Measurements from ENCODE around the gene VAMP3.

Gene VAMP3

DNA sequence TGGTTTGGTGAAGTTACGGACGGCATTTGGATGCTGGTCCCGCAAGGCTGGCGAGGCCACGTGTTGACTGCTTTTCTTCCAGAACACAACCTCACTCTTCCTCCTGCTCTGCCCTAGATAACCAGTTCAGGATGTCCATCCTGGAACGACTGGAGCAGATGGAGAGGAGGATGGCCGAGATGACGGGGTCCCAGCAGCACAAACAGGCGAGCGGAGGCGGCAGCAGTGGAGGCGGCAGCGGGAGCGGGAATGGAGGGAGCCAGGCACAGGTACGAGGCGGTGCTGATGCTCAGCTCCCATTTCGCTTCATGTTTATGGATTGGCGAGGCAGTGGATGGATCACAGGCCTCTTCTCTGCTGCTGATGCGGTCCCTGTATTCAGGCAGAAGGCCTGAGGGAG lies 38.8 kb upstream of the VAMP3 start (continued):
- TF ChIP-seq, protein P1, sequence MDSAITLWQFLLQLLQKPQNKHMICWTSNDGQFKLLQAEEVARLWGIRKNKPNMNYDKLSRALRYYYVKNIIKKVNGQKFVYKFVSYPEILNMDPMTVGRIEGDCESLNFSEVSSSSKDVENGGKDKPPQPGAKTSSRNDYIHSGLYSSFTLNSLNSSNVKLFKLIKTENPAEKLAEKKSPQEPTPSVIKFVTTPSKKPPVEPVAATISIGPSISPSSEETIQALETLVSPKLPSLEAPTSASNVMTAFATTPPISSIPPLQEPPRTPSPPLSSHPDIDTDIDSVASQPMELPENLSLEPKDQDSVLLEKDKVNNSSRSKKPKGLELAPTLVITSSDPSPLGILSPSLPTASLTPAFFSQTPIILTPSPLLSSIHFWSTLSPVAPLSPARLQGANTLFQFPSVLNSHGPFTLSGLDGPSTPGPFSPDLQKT (IDR thresholded peaks at IDR 0.05; ENCODE audit: borderline replicate concordance, low read depth, low read length): no peak

DNA sequence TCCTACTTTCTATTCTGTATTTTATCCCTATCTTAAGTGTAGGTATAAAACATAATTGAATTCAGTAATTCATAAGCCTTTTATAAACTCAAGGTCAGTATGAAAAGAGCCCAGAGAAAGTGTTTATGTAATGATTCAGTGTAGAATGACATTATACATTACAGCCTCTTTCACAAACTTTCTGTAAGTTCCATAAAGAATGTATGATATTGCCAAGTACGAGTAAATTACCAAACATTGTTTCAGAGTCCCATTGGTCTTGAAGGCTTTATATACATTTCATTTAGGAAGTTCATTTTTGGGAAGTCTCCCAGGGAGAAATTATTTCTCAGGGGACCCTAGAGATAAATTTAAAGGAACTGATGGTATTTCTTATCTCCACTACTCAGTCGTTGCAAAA lies 37.8 kb upstream of the VAMP3 start:
- H3K4me1 ChIP-seq (ENCODE audit: control insufficient read depth, insufficient read depth, low read length): no peaks in the 10 kb centered on the region
- ChIA-PET POLR2A (no interaction called here), CTCF (interaction anchor here (1.5 kb wide), 1 partner anchor 19 kb away, joined by 7 read pairs; no protein-coding TSS in a partner anchor)
- no peaks in the 10 kb centered on the region for H3K9me3 ChIP-seq (ENCODE audit: control insufficient read depth, insufficient read depth, low read depth, low read length)
- peaks cover 0 to 34% of the 10 kb centered on the region in 2 experiments; a peak in 2 of 3 replicates for H3K36me3 ChIP-seq (ENCODE audit: control insufficient read depth in 2 of 2, insufficient read depth in 1 of 2, low read length in 2 of 2)
- no peak overlapping the region for H3K4me3 ChIP-seq (ENCODE audit: low read depth, low read length)
- no peak overlapping the region for H3K27ac ChIP-seq (ENCODE audit: extremely low read depth, low read depth, low read length)
- TF ChIP-seq, protein P2, sequence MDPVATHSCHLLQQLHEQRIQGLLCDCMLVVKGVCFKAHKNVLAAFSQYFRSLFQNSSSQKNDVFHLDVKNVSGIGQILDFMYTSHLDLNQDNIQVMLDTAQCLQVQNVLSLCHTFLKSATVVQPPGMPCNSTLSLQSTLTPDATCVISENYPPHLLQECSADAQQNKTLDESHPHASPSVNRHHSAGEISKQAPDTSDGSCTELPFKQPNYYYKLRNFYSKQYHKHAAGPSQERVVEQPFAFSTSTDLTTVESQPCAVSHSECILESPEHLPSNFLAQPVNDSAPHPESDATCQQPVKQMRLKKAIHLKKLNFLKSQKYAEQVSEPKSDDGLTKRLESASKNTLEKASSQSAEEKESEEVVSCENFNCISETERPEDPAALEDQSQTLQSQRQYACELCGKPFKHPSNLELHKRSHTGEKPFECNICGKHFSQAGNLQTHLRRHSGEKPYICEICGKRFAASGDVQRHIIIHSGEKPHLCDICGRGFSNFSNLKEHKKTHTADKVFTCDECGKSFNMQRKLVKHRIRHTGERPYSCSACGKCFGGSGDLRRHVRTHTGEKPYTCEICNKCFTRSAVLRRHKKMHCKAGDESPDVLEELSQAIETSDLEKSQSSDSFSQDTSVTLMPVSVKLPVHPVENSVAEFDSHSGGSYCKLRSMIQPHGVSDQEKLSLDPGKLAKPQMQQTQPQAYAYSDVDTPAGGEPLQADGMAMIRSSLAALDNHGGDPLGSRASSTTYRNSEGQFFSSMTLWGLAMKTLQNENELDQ (tag by site-specific recombination; IDR thresholded peaks at IDR 0.05; ENCODE audit: low read depth): no peak
- TF ChIP-seq GLI4 (tag by site-specific recombination; IDR thresholded peaks at IDR 0.05) (no peak), ZBTB7A (tag by site-specific recombination; IDR thresholded peaks at IDR 0.05; ENCODE audit: low read depth) (no peak), ZNF132 (tag by site-specific recombination; IDR thresholded peaks at IDR 0.05; ENCODE audit: borderline replicate concordance) (no peak), ZNF830 (tag by site-specific recombination; IDR thresholded peaks at IDR 0.05; ENCODE audit: low read depth) (no peak), ZNF658 (tag by site-specific recombination; IDR thresholded peaks at IDR 0.05) (no peak), ZNF785 (tag by site-specific recombination; IDR thresholded peaks at IDR 0.05) (no peak), ZNF2 (tag by site-specific recombination; IDR thresholded peaks at IDR 0.05) (no peak), ZNF155 (tag by site-specific recombination; IDR thresholded peaks at IDR 0.05) (no peak), ZNF529 (tag by site-specific recombination; IDR thresholded peaks at IDR 0.05; ENCODE audit: insufficient replicate concordance) (no peak)
- TF ChIP-seq, protein P3, sequence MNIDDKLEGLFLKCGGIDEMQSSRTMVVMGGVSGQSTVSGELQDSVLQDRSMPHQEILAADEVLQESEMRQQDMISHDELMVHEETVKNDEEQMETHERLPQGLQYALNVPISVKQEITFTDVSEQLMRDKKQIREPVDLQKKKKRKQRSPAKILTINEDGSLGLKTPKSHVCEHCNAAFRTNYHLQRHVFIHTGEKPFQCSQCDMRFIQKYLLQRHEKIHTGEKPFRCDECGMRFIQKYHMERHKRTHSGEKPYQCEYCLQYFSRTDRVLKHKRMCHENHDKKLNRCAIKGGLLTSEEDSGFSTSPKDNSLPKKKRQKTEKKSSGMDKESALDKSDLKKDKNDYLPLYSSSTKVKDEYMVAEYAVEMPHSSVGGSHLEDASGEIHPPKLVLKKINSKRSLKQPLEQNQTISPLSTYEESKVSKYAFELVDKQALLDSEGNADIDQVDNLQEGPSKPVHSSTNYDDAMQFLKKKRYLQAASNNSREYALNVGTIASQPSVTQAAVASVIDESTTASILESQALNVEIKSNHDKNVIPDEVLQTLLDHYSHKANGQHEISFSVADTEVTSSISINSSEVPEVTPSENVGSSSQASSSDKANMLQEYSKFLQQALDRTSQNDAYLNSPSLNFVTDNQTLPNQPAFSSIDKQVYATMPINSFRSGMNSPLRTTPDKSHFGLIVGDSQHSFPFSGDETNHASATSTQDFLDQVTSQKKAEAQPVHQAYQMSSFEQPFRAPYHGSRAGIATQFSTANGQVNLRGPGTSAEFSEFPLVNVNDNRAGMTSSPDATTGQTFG (tag by site-specific recombination; IDR thresholded peaks at IDR 0.05; ENCODE audit: borderline replicate concordance): no peak

DNA sequence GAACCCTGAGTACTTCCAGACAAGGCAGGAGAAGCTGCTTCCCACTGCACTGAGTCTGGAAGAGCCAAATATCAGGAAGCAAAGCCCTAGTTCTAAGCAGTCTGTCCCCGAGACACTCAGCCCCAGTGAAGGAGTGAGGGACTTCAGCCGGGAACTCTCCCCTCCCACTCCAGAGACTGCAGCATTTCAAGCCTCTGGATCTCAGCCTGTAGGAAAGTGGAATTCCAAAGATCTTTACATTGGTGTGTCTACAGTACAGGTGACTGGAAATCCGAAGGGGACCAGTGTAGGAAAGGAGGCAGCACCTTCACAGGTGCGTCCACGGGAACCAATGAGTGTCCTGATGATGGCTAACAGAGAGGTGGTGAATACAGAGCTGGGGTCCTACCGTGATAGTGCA lies 33.1 kb upstream of the VAMP3 start:
- Histone ChIP-seq H3K4me1 (ENCODE audit: control insufficient read depth, insufficient read depth, low read length) (no peaks in the 10 kb centered on the region), H3K4me3 (ENCODE audit: low read depth, low read length) (no peak overlapping the region), H3K9me3 (ENCODE audit: control insufficient read depth, insufficient read depth, low read depth, low read length) (no peaks in the 10 kb centered on the region), H3K27ac (ENCODE audit: extremely low read depth, low read depth, low read length) (no peak overlapping the region), H3K36me3 (ENCODE audit: control insufficient read depth in 2 of 2, insufficient read depth in 1 of 2, low read length in 2 of 2) (peaks cover 4 to 50% of the 10 kb centered on the region in 2 experiments; a peak in 2 of 3 replicates)
- ChIA-PET POLR2A (no interaction called here), CTCF (interaction anchor here (1.8 to 6.9 kb wide), 2 partner anchors 14 to 17 kb away, joined by 4 to 64 read pairs; no protein-coding TSS in a partner anchor)
- TF ChIP-seq, protein P4, sequence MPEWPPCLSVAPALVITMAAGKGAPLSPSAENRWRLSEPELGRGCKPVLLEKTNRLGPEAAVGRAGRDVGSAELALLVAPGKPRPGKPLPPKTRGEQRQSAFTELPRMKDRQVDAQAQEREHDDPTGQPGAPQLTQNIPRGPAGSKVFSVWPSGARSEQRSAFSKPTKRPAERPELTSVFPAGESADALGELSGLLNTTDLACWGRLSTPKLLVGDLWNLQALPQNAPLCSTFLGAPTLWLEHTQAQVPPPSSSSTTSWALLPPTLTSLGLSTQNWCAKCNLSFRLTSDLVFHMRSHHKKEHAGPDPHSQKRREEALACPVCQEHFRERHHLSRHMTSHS (tag by site-specific recombination; IDR thresholded peaks at IDR 0.05): no peak
- TF ChIP-seq ZNF830 (tag by site-specific recombination; IDR thresholded peaks at IDR 0.05; ENCODE audit: low read depth) (no peak), ZNF37A (tag by site-specific recombination; IDR thresholded peaks at IDR 0.05) (no peak), ZNF10 (tag by site-specific recombination; IDR thresholded peaks at IDR 0.05) (no peak), ZBTB48 (tag by site-specific recombination; IDR thresholded peaks at IDR 0.05) (no peak), GLI2 (tag by site-specific recombination; IDR thresholded peaks at IDR 0.05; ENCODE audit: borderline replicate concordance, low read depth) (no peak), ZNF76 (tag by site-specific recombination; IDR thresholded peaks at IDR 0.05; ENCODE audit: borderline replicate concordance, low read depth) (no peak)

Data from HEK293 (cell line).